HepG2 (cell line): ENCODE results near the gene PCDHGA10. TPM values are rescaled to one million over a fixed set of nuclear protein-coding genes. Genes with fewer than 3 reads are reported as not detected.
"Not testable (repeated sequence)": the region's sequence is repeated elsewhere in the genome, so short reads cannot be mapped to it uniquely, and the experiment has no call there.

Experiments used
- ATAC-seq: fragments of 200-7000 bp; cut with Tn5 transposase; 3 replicates; pipeline ENCODE4 v1.9.1; 2020; ENCODE audit warnings: mild to moderate bottlenecking, moderate library complexity
- BruUV-seq: library from RNA; stranded (reverse); fragments of 400-500 nt; replicated peaks from 2 replicates; lab custom pipeline; 2021; lab: Mats Ljungman, UMichigan
- CTCF ChIA-PET: fragments of 300-600 bp; formaldehyde crosslinking; extraction: SDS; loops from one replicate; lab custom pipeline; 2021; ENCODE audit warnings: low total read pairs, inconsistent platforms, low intra/inter-chr PET ratio; lab: Yijun Ruan, JAX
- POLR2A ChIA-PET: fragments of 350-600 bp; sonication (Branson Sonifier 250); formaldehyde crosslinking; loops from one replicate; lab custom pipeline; 2020; ENCODE audit warnings: antibody characterized with exemption, inconsistent platforms; lab: Yijun Ruan, JAX
- DNase-seq: peaks from one replicate; pipeline ENCODE4 v3.0.0-alpha.2; 2015; ENCODE audit warnings: low spot score
- FAIRE-seq: peaks from 3 replicates; lab custom pipeline; 2011; peaks lifted over from hg19 to GRCh38; lab: Jason Lieb, UNC
- H2AFZ ChIP-seq: one replicate; pipeline ENCODE4 v1.6.1; 2011; ENCODE audit warnings: low read length, inconsistent platforms
- H3K27ac ChIP-seq: fragments of 300-600 bp; 3 replicates; pipeline ENCODE4 v1.8.0; 2011; ENCODE audit warnings: mixed run types, mild to moderate bottlenecking, mixed read lengths, low read length, inconsistent platforms; ENCODE audit not compliant: insufficient read depth; ENCODE audit errors: extremely low read length
- H3K27me3 ChIP-seq, 2 experiments: fragments of 200-600 bp in 1 of 2; 2 replicates in 1 of 2; 3 replicates in 1 of 2; pipeline versions ENCODE4 v1.6.0 to v1.8.0; 2011; ENCODE audit warnings: low read length in 2 of 2, mild to moderate bottlenecking in 2 of 2, moderate library complexity in 2 of 2, inconsistent platforms in 1 of 2; ENCODE audit not compliant: insufficient read depth in 2 of 2, control insufficient read depth in 1 of 2
- H3K36me3 ChIP-seq, 2 experiments: fragments of 200-600 bp in 1 of 2; replicated peaks in 1 of 2; 2 replicates in 1 of 2; 3 replicates in 1 of 2; pipeline versions ENCODE4 v1.5.1 to v1.8.0; 2011; ENCODE audit warnings: low read length in 2 of 2, inconsistent platforms in 1 of 2; ENCODE audit not compliant: insufficient read depth in 2 of 2, control insufficient read depth in 1 of 2
- H3K4me1 ChIP-seq: 2 replicates; pipeline ENCODE4 v1.5.1; 2012; ENCODE audit warnings: low read length, inconsistent platforms; ENCODE audit not compliant: insufficient read depth
- H3K4me2 ChIP-seq: 2 replicates; pipeline ENCODE4 v1.6.0; 2011; ENCODE audit warnings: low read depth, low read length, inconsistent platforms
- H3K4me3 ChIP-seq, 3 experiments: fragments of 200-600 bp in 1 of 3; sonication (generic), shearing (Covaris generic) in 1 of 3; replicated peaks in 1 of 3; 2 replicates each; pipeline ENCODE4 v1.5.1; 2011 to 2016; ENCODE audit warnings: low read length in 3 of 3, inconsistent platforms in 2 of 3, low read depth in 2 of 3, mild to moderate bottlenecking in 2 of 3, control low read depth in 1 of 3, mixed read lengths in 1 of 3; ENCODE audit not compliant: insufficient read depth in 1 of 3
- H3K79me2 ChIP-seq: one replicate; pipeline ENCODE4 v1.6.1; 2011; ENCODE audit warnings: low read length, inconsistent platforms; ENCODE audit not compliant: insufficient read depth
- H3K9ac ChIP-seq: 2 replicates; pipeline ENCODE4 v1.6.0; 2011; ENCODE audit warnings: mild to moderate bottlenecking, low read depth, low read length, inconsistent platforms; ENCODE audit not compliant: insufficient read depth
- H3K9me3 ChIP-seq: 2 replicates; pipeline ENCODE4 v1.5.1; 2012; ENCODE audit warnings: mild to moderate bottlenecking, low read length
- H4K20me1 ChIP-seq: 2 replicates; pipeline ENCODE4 v1.6.0; 2011; ENCODE audit warnings: inconsistent platforms, mild to moderate bottlenecking, low read length, moderate library complexity; ENCODE audit not compliant: insufficient read depth
- FOSL2 ChIP-seq: sonication (generic); formaldehyde crosslinking; IDR thresholded peaks from 2 replicates; pipeline ENCODE4 v1.4.0; 2020; ENCODE audit warnings: missing genetic modification reagents
- KAT7 ChIP-seq: IDR thresholded peaks from 2 replicates; pipeline ENCODE4 v1.6.1; 2018; ENCODE audit warnings: borderline replicate concordance, missing compliant biosample characterization
- MYNN ChIP-seq: sonication (generic); formaldehyde crosslinking; IDR thresholded peaks from 2 replicates; pipeline ENCODE4 v1.4.0; 2020; ENCODE audit warnings: mild to moderate bottlenecking, low read depth, missing genetic modification reagents
- STAT5B ChIP-seq: sonication (generic); formaldehyde crosslinking; IDR thresholded peaks from 2 replicates; pipeline ENCODE4 v1.4.0; 2020; ENCODE audit warnings: missing genetic modification reagents
- ZFP36L1 ChIP-seq: sonication (generic); formaldehyde crosslinking; IDR thresholded peaks from 2 replicates; pipeline ENCODE4 v1.8.0; 2022; ENCODE audit warnings: mild to moderate bottlenecking, missing genetic modification reagents, moderate library complexity
- ZNF124 ChIP-seq: sonication (generic); formaldehyde crosslinking; IDR thresholded peaks from 2 replicates; pipeline ENCODE4 v1.4.0; 2020; ENCODE audit warnings: missing genetic modification reagents
- ZNF230 ChIP-seq: sonication (generic); formaldehyde crosslinking; IDR thresholded peaks from 2 replicates; pipeline ENCODE4 v1.4.0; 2020; ENCODE audit warnings: mild to moderate bottlenecking, missing genetic modification reagents
- ZSCAN29 ChIP-seq: sonication (generic); formaldehyde crosslinking; conservative IDR thresholded peaks from 2 replicates; pipeline ENCODE4 v1.4.0; 2020; ENCODE audit warnings: mild to moderate bottlenecking, missing genetic modification reagents
- WGBS: methylation state at CpG from one replicate; pipeline ENCODE4 v1.1.6; 2017; ENCODE audit warnings: low lambda C conversion rate; 5-methylcytosine and 5-hydroxymethylcytosine counted together
- in situ Hi-C: cut with HindIII; loops from 2 replicates; pipeline ENCODE4 v1.10.0; 2017; ENCODE audit warnings: low pct_unique_long_range_greater_than_20kb; ENCODE audit not compliant: extremely low pct_ligation_motif_present
- intact Hi-C: fragments of 100-400 bp; cut with micrococcal nuclease; formaldehyde crosslinking; loops from one replicate; pipeline ENCODE4 v1.10.0; 2022; ENCODE audit not compliant: unreplicated experiment
- polyA plus RNA-seq, 8 experiments: library from polyadenylated mRNA; depleted of rRNA in 3 of 8; stranded (reverse) in 7 of 8; unstranded in 1 of 8; fragments of >200 nt; fragmentation: Illumina TruSeq in 4 of 8; extraction: Trizol in 4 of 8; gene quantifications; 2 replicates each; pipeline versions ENCODE4 v1.2.1 to v1.2.3, GENCODE V29; 2011 to 2016; ENCODE audit warnings: low read depth in 4 of 8, missing spikeins in 1 of 8, mixed read lengths in 1 of 8; ENCODE audit not compliant: insufficient read depth in 1 of 8
- total RNA-seq, 5 experiments: library from RNA; depleted of rRNA; stranded (reverse); fragments of >200 nt; fragmentation: Illumina TruSeq; extraction: Trizol; gene quantifications; 2 replicates each; pipeline ENCODE4 v1.2.3, GENCODE V29; 2016; ENCODE audit warnings: low read depth in 1 of 5
- TF ChIP-seq, protein P1 (sequence below), 2 experiments: IDR thresholded peaks; 2 replicates each; pipeline ENCODE4 v1.6.1; 2011 to 2012; ENCODE audit warnings: low read length in 2 of 2, borderline replicate concordance in 1 of 2, low read depth in 1 of 2, mild to moderate bottlenecking in 1 of 2, moderate library complexity in 1 of 2

Gene PCDHGA10
- total and polyA plus RNA-seq, 2 of the 13 experiments (the other 11 are each of a cell fraction or from before 2014, with no cell fraction given): 0.04 to 0.18 TPM

DNA sequence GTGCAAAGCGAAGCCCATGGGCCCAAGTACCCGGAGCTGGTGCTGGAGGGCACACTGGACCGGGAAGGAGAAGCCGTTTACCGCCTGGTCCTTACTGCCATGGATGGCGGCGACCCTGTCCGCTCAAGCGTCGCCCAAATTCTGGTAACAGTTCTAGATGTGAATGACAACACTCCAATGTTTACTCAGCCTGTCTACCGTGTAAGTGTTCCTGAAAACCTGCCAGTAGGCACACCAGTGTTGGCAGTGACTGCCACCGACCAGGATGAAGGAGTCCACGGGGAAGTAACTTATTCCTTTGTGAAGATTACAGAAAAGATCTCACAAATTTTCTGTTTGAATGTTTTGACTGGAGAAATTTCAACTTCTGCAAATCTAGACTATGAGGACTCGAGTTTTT lies 38.2 kb upstream of the PCDHGA10 start (continued):
- no peak for TF ChIP-seq MYNN (CRISPR knock-in tag)
- no peak for TF ChIP-seq ZNF230 (CRISPR knock-in tag)
- no peak for TF ChIP-seq ZSCAN29
- TF ChIP-seq, all 625 proteins: peak for 0

DNA sequence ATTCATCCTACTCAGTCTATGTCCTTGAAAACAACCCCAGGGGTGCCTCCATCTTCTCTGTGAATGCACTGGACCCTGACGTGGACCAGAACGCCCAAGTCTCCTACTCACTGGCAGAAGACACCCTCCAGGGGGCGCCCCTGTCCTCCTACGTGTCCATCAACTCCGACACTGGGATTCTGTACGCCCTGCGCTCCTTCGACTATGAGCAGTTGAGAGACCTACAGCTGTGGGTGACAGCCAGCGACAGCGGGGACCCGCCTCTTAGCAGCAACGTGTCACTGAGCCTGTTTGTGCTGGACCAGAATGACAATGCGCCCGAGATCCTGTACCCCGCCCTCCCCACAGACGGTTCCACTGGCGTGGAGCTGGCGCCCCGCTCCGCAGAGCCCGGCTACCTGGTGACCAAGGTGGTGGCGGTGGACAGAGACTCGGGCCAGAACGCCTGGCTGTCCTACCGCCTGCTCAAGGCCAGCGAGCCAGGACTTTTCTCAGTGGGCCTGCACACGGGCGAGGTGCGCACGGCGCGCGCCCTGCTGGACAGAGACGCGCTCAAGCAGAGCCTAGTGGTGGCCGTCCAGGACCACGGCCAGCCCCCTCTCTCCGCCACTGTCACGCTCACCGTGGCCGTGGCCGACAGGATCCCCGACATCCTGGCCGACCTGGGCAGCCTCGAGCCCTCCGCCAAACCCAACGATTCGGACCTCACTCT lies 37.2 kb upstream of the PCDHGA10 start:
- WGBS: 66% methylated on average over 18 of the region's 48 CpGs
- intact Hi-C loops, BruUV-seq, H4K20me1 ChIP-seq, H3K79me2 ChIP-seq, H2AFZ ChIP-seq, H3K4me2 ChIP-seq, POLR2A ChIA-PET, H3K27me3 ChIP-seq, FAIRE-seq, H3K4me3 ChIP-seq, CTCF ChIA-PET, DNase-seq, H3K4me1 ChIP-seq, H3K9ac ChIP-seq, H3K27ac ChIP-seq, ATAC-seq, in situ Hi-C loops, H3K36me3 ChIP-seq: not testable (repeated sequence)
- peaks cover 47% of the 10 kb centered on the region for H3K9me3 ChIP-seq

DNA sequence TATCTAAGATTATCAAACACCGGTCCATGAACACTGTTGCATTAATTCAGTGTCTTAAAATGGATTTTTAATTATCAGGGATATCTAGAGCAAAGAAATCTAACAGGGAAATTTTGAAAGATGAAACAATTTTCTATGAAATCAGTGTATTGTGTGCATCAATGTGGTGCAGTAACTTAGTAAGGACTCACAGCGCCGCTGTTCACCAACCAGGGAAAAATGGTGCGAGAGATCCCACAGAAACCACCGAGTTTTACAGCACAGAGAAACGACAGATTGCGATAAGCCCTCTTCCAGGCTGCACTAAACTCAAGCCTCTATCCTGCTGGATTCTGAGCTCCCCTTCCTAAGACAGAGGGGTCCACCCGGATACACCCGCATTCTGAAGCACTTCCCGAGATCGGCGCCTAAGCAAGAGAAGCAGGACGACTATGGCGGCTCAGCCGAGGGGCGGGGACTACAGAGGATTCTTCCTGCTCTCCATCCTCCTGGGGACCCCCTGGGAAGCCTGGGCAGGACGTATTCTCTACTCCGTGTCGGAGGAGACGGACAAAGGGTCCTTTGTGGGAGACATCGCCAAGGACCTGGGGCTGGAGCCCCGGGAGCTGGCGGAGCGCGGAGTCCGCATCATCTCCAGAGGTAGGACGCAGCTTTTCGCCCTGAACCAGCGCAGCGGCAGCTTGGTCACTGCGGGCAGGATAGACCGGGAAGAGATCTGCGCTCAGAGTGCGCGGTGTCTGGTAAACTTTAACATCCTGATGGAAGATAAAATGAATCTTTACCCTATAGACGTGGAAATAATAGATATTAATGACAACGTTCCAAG lies 30.1 kb upstream of the PCDHGA10 start, which contains the start of gene PCDHGA7:
TSS of gene PCDHGA7 (plus strand) at position 274 of the 826 bp plus-strand sequence. CDS start at position 432, 158 bp downstream.
- Histone ChIP-seq H3K4me3 (no peak within 1 kb of the TSS), H3K9ac (no peak within 1 kb of the TSS), H3K79me2 (no peaks in the 10 kb centered on the region), H3K4me1 (no peaks in the 10 kb centered on the region), H3K4me2 (no peak within 1 kb of the TSS), H3K27ac (no peak within 1 kb of the TSS), H3K9me3 (no peaks in the 10 kb centered on the region; the same call in 1 of the 2 replicates), H3K27me3 (no peaks in the 10 kb centered on the region), H2AFZ (no peak within 1 kb of the TSS), H3K36me3 (no peaks in the 10 kb centered on the region), H4K20me1 (no peaks in the 10 kb centered on the region)
- in situ Hi-C loops: no loop called here
- intact Hi-C loops: no loop called here
- no peak for FAIRE-seq
- ChIA-PET CTCF (no interaction called here), POLR2A (no interaction called here)
- 75% methylated on average over 37 of the region's 37 CpGs for WGBS
- BruUV-seq: no TSS peak
- no peak for DNase-seq
- no peak for ATAC-seq
- TF ChIP-seq STAT5B (CRISPR knock-in tag) (no peak), ZNF124 (no peak), KAT7 (CRISPR knock-in tag) (no peak), ZFP36L1 (no peak), FOSL2 (no peak)
- TF ChIP-seq, protein P1, sequence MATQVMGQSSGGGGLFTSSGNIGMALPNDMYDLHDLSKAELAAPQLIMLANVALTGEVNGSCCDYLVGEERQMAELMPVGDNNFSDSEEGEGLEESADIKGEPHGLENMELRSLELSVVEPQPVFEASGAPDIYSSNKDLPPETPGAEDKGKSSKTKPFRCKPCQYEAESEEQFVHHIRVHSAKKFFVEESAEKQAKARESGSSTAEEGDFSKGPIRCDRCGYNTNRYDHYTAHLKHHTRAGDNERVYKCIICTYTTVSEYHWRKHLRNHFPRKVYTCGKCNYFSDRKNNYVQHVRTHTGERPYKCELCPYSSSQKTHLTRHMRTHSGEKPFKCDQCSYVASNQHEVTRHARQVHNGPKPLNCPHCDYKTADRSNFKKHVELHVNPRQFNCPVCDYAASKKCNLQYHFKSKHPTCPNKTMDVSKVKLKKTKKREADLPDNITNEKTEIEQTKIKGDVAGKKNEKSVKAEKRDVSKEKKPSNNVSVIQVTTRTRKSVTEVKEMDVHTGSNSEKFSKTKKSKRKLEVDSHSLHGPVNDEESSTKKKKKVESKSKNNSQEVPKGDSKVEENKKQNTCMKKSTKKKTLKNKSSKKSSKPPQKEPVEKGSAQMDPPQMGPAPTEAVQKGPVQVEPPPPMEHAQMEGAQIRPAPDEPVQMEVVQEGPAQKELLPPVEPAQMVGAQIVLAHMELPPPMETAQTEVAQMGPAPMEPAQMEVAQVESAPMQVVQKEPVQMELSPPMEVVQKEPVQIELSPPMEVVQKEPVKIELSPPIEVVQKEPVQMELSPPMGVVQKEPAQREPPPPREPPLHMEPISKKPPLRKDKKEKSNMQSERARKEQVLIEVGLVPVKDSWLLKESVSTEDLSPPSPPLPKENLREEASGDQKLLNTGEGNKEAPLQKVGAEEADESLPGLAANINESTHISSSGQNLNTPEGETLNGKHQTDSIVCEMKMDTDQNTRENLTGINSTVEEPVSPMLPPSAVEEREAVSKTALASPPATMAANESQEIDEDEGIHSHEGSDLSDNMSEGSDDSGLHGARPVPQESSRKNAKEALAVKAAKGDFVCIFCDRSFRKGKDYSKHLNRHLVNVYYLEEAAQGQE (IDR thresholded peaks at IDR 0.05; ENCODE audit: borderline replicate concordance in 1 of 2, low read depth in 1 of 2, low read length in 2 of 2): no peak
